C4-2B (cell line): ENCODE results near the gene ZCRB1.

Experiments used
- ZFX ChIP-seq: fragments of 450-650 bp; IDR thresholded peaks from 2 replicates; pipeline ENCODE4 v1.6.1; 2017
- TF ChIP-seq, protein P1 (sequence below): fragments of 450-650 bp; conservative IDR thresholded peaks from 2 replicates; pipeline ENCODE4 v1.5.1; 2017; ENCODE audit warnings: mild to moderate bottlenecking

DNA sequence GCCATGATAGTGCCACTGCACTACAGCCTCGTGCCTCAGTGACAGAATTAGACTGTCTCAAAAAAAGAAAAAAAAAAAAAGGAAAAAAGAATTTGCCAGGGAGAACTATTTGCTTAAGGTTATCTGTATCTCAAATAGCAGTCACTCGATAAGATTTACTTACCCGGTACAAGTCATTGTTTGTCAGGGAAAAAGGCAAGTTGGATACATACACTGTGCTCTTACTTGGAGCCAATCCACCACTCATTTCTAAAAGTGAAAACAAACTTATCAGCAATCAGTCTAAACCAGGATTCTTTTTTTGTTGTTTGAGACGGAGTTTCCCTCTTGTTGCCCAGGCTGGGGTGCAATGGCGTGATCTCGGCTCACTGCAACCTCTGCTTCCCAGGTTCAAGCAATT lies 2.0 kb downstream of the ZCRB1 start:
- TF ChIP-seq, protein P1, sequence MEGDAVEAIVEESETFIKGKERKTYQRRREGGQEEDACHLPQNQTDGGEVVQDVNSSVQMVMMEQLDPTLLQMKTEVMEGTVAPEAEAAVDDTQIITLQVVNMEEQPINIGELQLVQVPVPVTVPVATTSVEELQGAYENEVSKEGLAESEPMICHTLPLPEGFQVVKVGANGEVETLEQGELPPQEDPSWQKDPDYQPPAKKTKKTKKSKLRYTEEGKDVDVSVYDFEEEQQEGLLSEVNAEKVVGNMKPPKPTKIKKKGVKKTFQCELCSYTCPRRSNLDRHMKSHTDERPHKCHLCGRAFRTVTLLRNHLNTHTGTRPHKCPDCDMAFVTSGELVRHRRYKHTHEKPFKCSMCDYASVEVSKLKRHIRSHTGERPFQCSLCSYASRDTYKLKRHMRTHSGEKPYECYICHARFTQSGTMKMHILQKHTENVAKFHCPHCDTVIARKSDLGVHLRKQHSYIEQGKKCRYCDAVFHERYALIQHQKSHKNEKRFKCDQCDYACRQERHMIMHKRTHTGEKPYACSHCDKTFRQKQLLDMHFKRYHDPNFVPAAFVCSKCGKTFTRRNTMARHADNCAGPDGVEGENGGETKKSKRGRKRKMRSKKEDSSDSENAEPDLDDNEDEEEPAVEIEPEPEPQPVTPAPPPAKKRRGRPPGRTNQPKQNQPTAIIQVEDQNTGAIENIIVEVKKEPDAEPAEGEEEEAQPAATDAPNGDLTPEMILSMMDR: no peak
- TF ChIP-seq ZFX: no peak
